Upper lobe of left lung (tissue), 6 donors: Measurements from ENCODE around the gene ITGAE. TPM values are rescaled to one million over a fixed set of nuclear protein-coding genes. Genes with fewer than 3 reads are reported as not detected.

ENCODE experiments used
- ATAC-seq, 2 donors: fragments of 200-7000 bp; cut with Tn5 transposase; one replicate each; pipeline ENCODE4 v1.9.1; 2022; ENCODE audit warnings: mild to moderate bottlenecking in 2 of 2, moderate library complexity in 2 of 2; ENCODE audit not compliant: low FRiP score in 2 of 2
- DNase-seq, 2 donors: peaks; one replicate each; pipeline ENCODE4 v3.0.0-alpha.2; 2019 to 2020
- H3K27ac ChIP-seq, 4 donors: fragments of 200-600 bp; sonication (generic); one replicate each; pipeline ENCODE4 v1.5.1; 2016 to 2019
- H3K27me3 ChIP-seq, 4 donors: fragments of 200-600 bp; sonication (generic); one replicate each; pipeline ENCODE4 v1.5.1; 2017 to 2019
- H3K36me3 ChIP-seq, 4 donors: fragments of 200-600 bp; sonication (generic); one replicate each; pipeline ENCODE4 v1.5.1; 2016 to 2019
- H3K4me1 ChIP-seq, 4 donors: fragments of 200-600 bp; sonication (generic); one replicate each; pipeline ENCODE4 v1.5.1; 2018 to 2019
- H3K4me3 ChIP-seq, 4 donors: fragments of 200-600 bp; sonication (generic); one replicate each; pipeline ENCODE4 v1.5.1; 2017 to 2019; ENCODE audit warnings: mild to moderate bottlenecking in 2 of 4, moderate library complexity in 1 of 4
- H3K9me3 ChIP-seq, 4 donors: fragments of 200-600 bp; sonication (generic); one replicate each; pipeline ENCODE4 v1.5.1; 2018 to 2019
- CTCF ChIP-seq, 6 experiments: fragments of 450-650 bp in 4 of 6; fragments of 200-600 bp in 2 of 6; sonication (generic) in 2 of 6; IDR thresholded peaks; one replicate each; pipeline ENCODE4 v1.5.1; 2016 to 2019; ENCODE audit warnings: antibody characterized with exemption in 6 of 6
- EP300 ChIP-seq, 4 donors: sonication (generic); formaldehyde crosslinking; IDR thresholded peaks; one replicate each; pipeline ENCODE4 v1.5.1; 2017; ENCODE audit warnings: antibody characterized with exemption in 4 of 4, control low read depth in 2 of 4
- POLR2A ChIP-seq, 4 donors: fragments of 450-650 bp; IDR thresholded peaks; one replicate each; pipeline ENCODE4 v1.5.1; 2016 to 2017; ENCODE audit warnings: antibody characterized with exemption in 4 of 4, mild to moderate bottlenecking in 2 of 4
- POLR2AphosphoS5 ChIP-seq, 2 donors: sonication (generic); formaldehyde crosslinking; IDR thresholded peaks; one replicate each; pipeline ENCODE4 v1.5.1; 2017; ENCODE audit warnings: antibody characterized with exemption in 2 of 2
- WGBS, 2 donors: methylation state at CpG; one replicate each; pipeline ENCODE4 v1.1.5; 2017 to 2018; 5-methylcytosine and 5-hydroxymethylcytosine counted together
- total RNA-seq, 6 donors: library from RNA; depleted of rRNA in 4 of 6; stranded (reverse); fragments of >200 nt in 4 of 6; gene quantifications; one replicate each; pipeline versions ENCODE4 v1.1.0 to v1.2.1, GENCODE V29; 2016 to 2021
- donor health status: DM: no; HTN: no; CAD: no; lungs with moderate emphysema.
- donor health status: DM: no; HTN: yes; CAD: no; lungs with severe emphysema.

Gene ITGAE
- total RNA-seq, 6 donors from 2014 or later, result 17.2 to 36.0 (median 26.4) TPM

GRCh38 chr17:3759597-3760216 is 41.3 kb downstream of the ITGAE start:
- ATAC-seq, result no peak

GRCh38 chr17:3755335-3756030 is 45.5 kb downstream of the ITGAE start:
- H3K36me3 ChIP-seq, result no peaks in the 10 kb centered on the region
- WGBS, 2 donors, result 51 to 82% methylated on average over 11 to 19 of the region's 20 CpGs
- TF ChIP-seq POLR2A (IDR thresholded peaks at IDR 0.05) (no peak), CTCF (IDR thresholded peaks at IDR 0.05) (no peak), POLR2AphosphoS5 (IDR thresholded peaks at IDR 0.05) (no peak), EP300 (IDR thresholded peaks at IDR 0.05) (no peak)
- H3K4me3 ChIP-seq, result peak overlapping the region in 3 of 4 donors; percentile 45 to 56 (median 55)
- H3K27me3 ChIP-seq, result no peaks in the 10 kb centered on the region
- peaks cover 0 to 12% (median 3%) of the 10 kb centered on the region in 4 donors for H3K4me1 ChIP-seq
- H3K9me3 ChIP-seq, result peaks cover 0 to 6% (median 2%) of the 10 kb centered on the region in 4 donors
- H3K27ac ChIP-seq, result peak overlapping the region; percentile 28 to 81 (median 56)
- DNase-seq (no peak), ATAC-seq (no peak)

More at GRCh38 chr17:3759597-3760216, 41.3 kb downstream of the ITGAE start:
- no peak overlapping the region for H3K27ac ChIP-seq
- no peaks in the 10 kb centered on the region for H3K27me3 ChIP-seq
- no peak for DNase-seq
- H3K4me1 ChIP-seq, result peaks cover 0 to 10% (median 3%) of the 10 kb centered on the region in 4 donors
- H3K9me3 ChIP-seq, result peaks cover 0 to 6% (median 2%) of the 10 kb centered on the region in 4 donors
- TF ChIP-seq POLR2A (IDR thresholded peaks at IDR 0.05), result no peak
- TF ChIP-seq CTCF (IDR thresholded peaks at IDR 0.05), result no peak
- TF ChIP-seq POLR2AphosphoS5 (IDR thresholded peaks at IDR 0.05), result no peak
- no peak for TF ChIP-seq EP300 (IDR thresholded peaks at IDR 0.05)
- no peak overlapping the region for H3K4me3 ChIP-seq
- H3K36me3 ChIP-seq, result no peaks in the 10 kb centered on the region
- WGBS, 2 donors, result 85 to 88% methylated on average over 5 to 6 of the region's 6 CpGs

DNA sequence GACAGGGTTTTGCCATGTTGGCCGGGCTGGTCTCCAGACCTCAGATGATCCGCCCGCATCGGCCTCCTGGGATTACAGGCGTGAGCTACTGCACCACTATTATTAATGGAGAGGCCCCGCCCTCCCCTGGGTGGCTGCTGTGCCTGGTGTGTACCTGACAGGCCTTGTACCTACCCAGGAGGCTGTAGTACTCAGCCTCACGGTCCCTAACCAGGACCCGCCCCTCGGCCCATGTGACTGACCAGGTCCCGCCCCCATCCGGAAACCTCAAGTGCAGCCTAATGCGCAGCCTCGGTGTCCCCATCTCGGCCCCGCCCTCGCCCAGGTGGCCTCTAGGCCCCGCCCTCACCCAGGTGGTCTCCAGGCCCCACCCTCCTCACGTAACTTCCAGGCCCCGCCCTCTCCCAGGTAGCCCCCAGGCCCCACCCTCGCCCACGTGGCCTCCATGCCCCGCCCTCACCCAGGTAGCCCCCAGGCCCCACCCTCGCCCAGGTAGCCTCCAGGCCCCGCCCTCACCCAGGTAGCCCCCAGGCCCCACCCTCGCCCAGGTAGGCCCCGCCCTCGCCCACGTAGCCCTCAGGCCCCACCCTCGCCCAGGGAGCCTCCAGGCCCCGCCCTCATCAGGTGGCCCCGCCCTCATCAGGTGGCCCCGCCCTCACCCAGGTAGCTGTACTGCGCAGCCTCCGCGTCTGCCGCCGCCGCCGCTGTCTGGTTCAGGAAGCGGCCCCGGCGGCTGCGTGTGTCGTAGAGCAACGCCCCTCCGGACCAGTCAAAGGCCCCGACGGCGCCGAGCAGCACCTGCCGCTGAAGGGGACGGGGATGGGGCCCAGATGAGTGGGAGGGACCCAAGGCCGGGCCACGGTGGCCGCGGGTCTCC is 46.3 kb downstream of the ITGAE start:
- Histone ChIP-seq H3K36me3 (no peaks in the 10 kb centered on the region), H3K4me1 (peaks cover 0 to 12% (median 3%) of the 10 kb centered on the region in 4 donors), H3K27me3 (no peaks in the 10 kb centered on the region), H3K9me3 (peaks cover 0 to 2% (median under 1%) of the 10 kb centered on the region in 4 donors), H3K4me3 (peak overlapping the region in 3 of 4 donors; percentile 45 to 56 (median 55)), H3K27ac (peak overlapping the region; percentile 28 to 81 (median 56))
- TF ChIP-seq CTCF (IDR thresholded peaks at IDR 0.05) (no peak), POLR2AphosphoS5 (IDR thresholded peaks at IDR 0.05) (peak in 1 of 2 donors; percentile 11), POLR2A (IDR thresholded peaks at IDR 0.05) (peak in 2 of 4 donors; percentile 25 to 70)
- 14 to 18% methylated on average over 4 to 29 of the region's 56 CpGs for WGBS, 2 donors
- DNase-seq (peak; percentile 95 to 97), ATAC-seq (peak; percentile 85 to 96)

- Histone ChIP-seq H3K27me3 (no peaks in the 10 kb centered on the region), H3K9me3 (no peaks in the 10 kb centered on the region), H3K27ac (no peak overlapping the region), H3K4me3 (no peak overlapping the region), H3K4me1 (peaks cover 0 to 12% (median 3%) of the 10 kb centered on the region in 4 donors), H3K36me3 (no peaks in the 10 kb centered on the region)
- 86 to 91% methylated on average over 18 of the region's 18 CpGs for WGBS, 2 donors
- DNase-seq (no peak), ATAC-seq (no peak)
- TF ChIP-seq EP300 (IDR thresholded peaks at IDR 0.05) (no peak), POLR2AphosphoS5 (IDR thresholded peaks at IDR 0.05) (no peak)
Observed at GRCh38 chr17:3754066-3754457, 46.9 kb downstream of the ITGAE start.

DNA sequence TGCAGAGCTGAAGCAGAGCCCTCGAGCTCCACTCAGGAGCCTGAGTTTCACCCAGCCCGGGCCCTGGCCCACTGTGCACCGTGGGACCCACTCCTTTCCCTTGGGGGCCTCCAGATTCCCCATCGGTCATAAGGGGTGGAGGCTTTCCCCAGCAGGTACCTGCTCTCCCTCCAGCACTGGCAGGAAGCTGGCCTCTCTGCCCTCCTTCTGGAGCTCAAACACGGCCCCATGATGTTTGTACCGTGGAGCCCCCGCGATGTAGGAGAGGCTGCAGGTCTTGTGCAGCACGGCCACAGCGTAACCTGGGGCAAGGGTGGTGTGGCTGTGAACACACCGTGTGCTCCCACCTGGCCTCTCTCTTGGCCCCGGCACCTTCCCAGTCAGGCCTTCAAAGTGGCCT is 47.4 kb downstream of the ITGAE start:
- Histone ChIP-seq H3K9me3 (no peaks in the 10 kb centered on the region), H3K4me3 (no peak overlapping the region), H3K36me3 (no peaks in the 10 kb centered on the region), H3K27ac (no peak overlapping the region), H3K4me1 (peaks cover 0 to 12% (median 3%) of the 10 kb centered on the region in 4 donors), H3K27me3 (no peaks in the 10 kb centered on the region)
- WGBS, 2 donors, result 80 to 89% methylated on average over 2 to 8 of the region's 12 CpGs
- DNase-seq (no peak), ATAC-seq (no peak)
- TF ChIP-seq POLR2A (IDR thresholded peaks at IDR 0.05) (no peak), CTCF (IDR thresholded peaks at IDR 0.05) (no peak), POLR2AphosphoS5 (IDR thresholded peaks at IDR 0.05) (no peak), EP300 (IDR thresholded peaks at IDR 0.05) (no peak)
